B cell (primary cell): ENCODE measurements around the gene CTNNA2.

Source experiments
- CTCF ChIP-seq: fragments of 200-600 bp; IDR thresholded peaks from one replicate; pipeline ENCODE4 v1.8.0; 2022; ENCODE audit warnings: antibody characterized with exemption, mild to moderate bottlenecking
- EZH2 ChIP-seq: IDR thresholded peaks from 2 replicates; pipeline ENCODE4 v1.6.1; 2012; ENCODE audit warnings: borderline replicate concordance, low read depth, mild to moderate bottlenecking, moderate library complexity, low read length; ENCODE audit not compliant: insufficient read depth, poor library complexity, severe bottlenecking

GRCh38 chr2:79585701-79586433 lies 73.0 kb downstream of the CTNNA2 start:
- TF ChIP-seq CTCF: no peak
- no peak for TF ChIP-seq EZH2
